IMR-90 (cell line): ENCODE results near the gene PLA2G4A. TPM values are rescaled to one million over a fixed set of nuclear protein-coding genes. Genes with fewer than 3 reads are reported as not detected.

Experiments used
- ATAC-seq: fragments of 200-7000 bp; cut with Tn5 transposase; 2 replicates; pipeline ENCODE4 v1.9.1; 2020; ENCODE audit warnings: low read depth, mild to moderate bottlenecking, moderate library complexity
- BruUV-seq: library from RNA; stranded (reverse); fragments of 400-500 nt; replicated peaks from 2 replicates; lab custom pipeline; 2021; lab: Mats Ljungman, UMichigan
- CTCF ChIA-PET: fragments of 300-600 bp; formaldehyde crosslinking; extraction: SDS; loops from one replicate; lab custom pipeline; 2021; ENCODE audit warnings: antibody characterized with exemption; lab: Yijun Ruan, JAX
- POLR2A ChIA-PET: fragments of 300-600 bp; sonication (Branson Sonifier 250); formaldehyde crosslinking; loops from one replicate; lab custom pipeline; 2022; ENCODE audit warnings: antibody characterized with exemption; ENCODE audit not compliant: unreplicated experiment; lab: Charles Lee
- DNase-seq: peaks from one replicate; pipeline ENCODE4 v3.0.0; 2013
- H2AFZ ChIP-seq: replicated peaks from 2 replicates; pipeline ENCODE3; 2013; ENCODE audit warnings: low read length, mild to moderate bottlenecking; ENCODE audit not compliant: poor library complexity
- H2AK5ac ChIP-seq: 2 replicates; pipeline ENCODE4 v1.6.1; 2013; ENCODE audit warnings: low read depth, low read length, inconsistent platforms
- H2AK9ac ChIP-seq: replicated peaks from 2 replicates; pipeline ENCODE3; 2013; ENCODE audit warnings: mild to moderate bottlenecking, low read depth, low read length, moderate library complexity; ENCODE audit not compliant: poor library complexity
- H2BK120ac ChIP-seq: 2 replicates; pipeline ENCODE4 v1.6.1; 2013; ENCODE audit warnings: low read depth, low read length, inconsistent platforms
- H2BK15ac ChIP-seq: 3 replicates; pipeline ENCODE4 v1.6.1; 2013; ENCODE audit warnings: low read depth, low read length, inconsistent platforms
- H2BK20ac ChIP-seq: 2 replicates; pipeline ENCODE4 v1.6.1; 2013; ENCODE audit warnings: low read depth, mild to moderate bottlenecking, inconsistent platforms, low read length, moderate library complexity
- H2BK5ac ChIP-seq: 2 replicates; pipeline ENCODE4 v1.6.1; 2013; ENCODE audit warnings: mild to moderate bottlenecking, low read depth, low read length, inconsistent platforms; ENCODE audit not compliant: poor library complexity, severe bottlenecking
- H3K14ac ChIP-seq: replicated peaks from 2 replicates; pipeline ENCODE4 v1.6.1; 2013; ENCODE audit warnings: low read depth, low read length, inconsistent platforms
- H3K18ac ChIP-seq: 2 replicates; pipeline ENCODE4 v1.6.1; 2013; ENCODE audit warnings: low read depth, low read length, control low read depth
- H3K23ac ChIP-seq: 2 replicates; pipeline ENCODE4 v1.6.1; 2013; ENCODE audit warnings: low read depth, low read length, inconsistent platforms
- H3K27ac ChIP-seq: 2 replicates; pipeline ENCODE4 v1.5.1; 2013; ENCODE audit warnings: mild to moderate bottlenecking, control low read depth, low read length; ENCODE audit not compliant: insufficient read depth
- H3K27me3 ChIP-seq: 2 replicates; pipeline ENCODE4 v1.6.1; 2013; ENCODE audit warnings: low read length; ENCODE audit not compliant: control insufficient read depth, insufficient read depth
- H3K36me3 ChIP-seq: 2 replicates; pipeline ENCODE4 v1.6.1; 2013; ENCODE audit warnings: low read length, mixed read lengths; ENCODE audit not compliant: control insufficient read depth, insufficient read depth
- H3K4ac ChIP-seq: 2 replicates; pipeline ENCODE4 v1.6.1; 2013; ENCODE audit warnings: low read depth, low read length, inconsistent platforms
- H3K4me1 ChIP-seq: 2 replicates; pipeline ENCODE4 v1.6.1; 2013; ENCODE audit warnings: low read length, mixed read lengths; ENCODE audit not compliant: control insufficient read depth, insufficient read depth
- H3K4me2 ChIP-seq: 2 replicates; pipeline ENCODE4 v1.6.1; 2013; ENCODE audit warnings: low read depth, mild to moderate bottlenecking, control low read depth, low read length, moderate library complexity
- H3K4me3 ChIP-seq: 2 replicates; pipeline ENCODE4 v1.5.1; 2013; ENCODE audit warnings: low read depth, mild to moderate bottlenecking, control low read depth, low read length, moderate library complexity; ENCODE audit not compliant: insufficient read depth
- H3K56ac ChIP-seq: 2 replicates; pipeline ENCODE4 v1.6.1; 2013; ENCODE audit warnings: low read length, inconsistent platforms; ENCODE audit not compliant: insufficient read depth; ENCODE audit errors: extremely low read depth
- H3K79me1 ChIP-seq, 2 experiments: 2 replicates each; pipeline ENCODE4 v1.6.1; 2013; ENCODE audit warnings: low read length in 2 of 2, inconsistent platforms in 1 of 2, low read depth in 1 of 2
- H3K9ac ChIP-seq: 2 replicates; pipeline ENCODE4 v1.6.1; 2013; ENCODE audit warnings: low read depth, low read length, control low read depth
- H3K9me1 ChIP-seq: 2 replicates; pipeline ENCODE4 v1.6.1; 2013; ENCODE audit warnings: low read length, inconsistent platforms; ENCODE audit not compliant: insufficient read depth
- H3K9me3 ChIP-seq: 2 replicates; pipeline ENCODE4 v1.6.1; 2013; ENCODE audit warnings: low read length; ENCODE audit not compliant: control insufficient read depth, insufficient read depth
- H4K20me1 ChIP-seq: 2 replicates; pipeline ENCODE4 v1.6.1; 2013; ENCODE audit warnings: low read length, inconsistent platforms; ENCODE audit not compliant: insufficient read depth
- H4K5ac ChIP-seq: 2 replicates; pipeline ENCODE4 v1.6.1; 2013; ENCODE audit warnings: mild to moderate bottlenecking, low read depth, low read length, control low read depth
- H4K8ac ChIP-seq, 2 experiments: 2 replicates each; pipeline ENCODE4 v1.6.1; 2013; ENCODE audit warnings: low read depth in 2 of 2, low read length in 2 of 2, control low read depth in 1 of 2, inconsistent platforms in 1 of 2
- H4K91ac ChIP-seq: 2 replicates; pipeline ENCODE4 v1.6.1; 2013; ENCODE audit warnings: low read depth, low read length, inconsistent platforms; ENCODE audit not compliant: insufficient read depth
- BHLHE40 ChIP-seq: fragments of 150-350 bp; IDR thresholded peaks from 2 replicates; pipeline ENCODE4 v1.6.1; 2016; ENCODE audit warnings: mild to moderate bottlenecking, low read depth, low read length
- CEBPB ChIP-seq: IDR thresholded peaks from 2 replicates; pipeline ENCODE4 v1.6.1; 2012; ENCODE audit warnings: low read depth, low read length, improper control_type of control experiment
- CHD1 ChIP-seq: IDR thresholded peaks from 2 replicates; pipeline ENCODE4 v1.6.1; 2012; ENCODE audit warnings: low read depth, low read length, improper control_type of control experiment
- CTCF ChIP-seq: conservative IDR thresholded peaks from 2 replicates; pipeline ENCODE4 v1.5.1; 2012; ENCODE audit warnings: mild to moderate bottlenecking, low read depth, low read length, improper control_type of control experiment
- ELK1 ChIP-seq: fragments of 150-350 bp; IDR thresholded peaks from 2 replicates; pipeline ENCODE4 v1.6.1; 2016; ENCODE audit warnings: low read depth, mild to moderate bottlenecking, low read length, moderate library complexity, borderline replicate concordance
- FOS ChIP-seq: fragments of 150-350 bp; IDR thresholded peaks from 2 replicates; pipeline ENCODE4 v1.6.1; 2016; ENCODE audit warnings: low read depth, low read length
- MAFK ChIP-seq: IDR thresholded peaks from 2 replicates; pipeline ENCODE4 v1.6.1; 2012; ENCODE audit warnings: low read depth, low read length, improper control_type of control experiment
- MAZ ChIP-seq: IDR thresholded peaks from 2 replicates; pipeline ENCODE4 v1.6.1; 2012; ENCODE audit warnings: low read depth, mild to moderate bottlenecking, low read length, improper control_type of control experiment, moderate library complexity, borderline replicate concordance
- MXI1 ChIP-seq: IDR thresholded peaks from 2 replicates; pipeline ENCODE4 v1.6.1; 2012; ENCODE audit warnings: low read depth, mild to moderate bottlenecking, low read length, moderate library complexity, borderline replicate concordance
- NFE2L2 ChIP-seq: fragments of 150-350 bp; IDR thresholded peaks from 2 replicates; pipeline ENCODE4 v1.6.1; 2016; ENCODE audit warnings: low read depth, mild to moderate bottlenecking, low read length
- POLR2A ChIP-seq: IDR thresholded peaks from 2 replicates; pipeline ENCODE4 v1.6.1; 2012; ENCODE audit warnings: mild to moderate bottlenecking, low read depth, low read length
- RAD21 ChIP-seq: IDR thresholded peaks from 2 replicates; pipeline ENCODE4 v1.6.1; 2012; ENCODE audit warnings: low read length, improper control_type of control experiment
- RCOR1 ChIP-seq: IDR thresholded peaks from 2 replicates; pipeline ENCODE4 v1.6.1; 2012; ENCODE audit warnings: mild to moderate bottlenecking, low read length, improper control_type of control experiment; ENCODE audit not compliant: insufficient replicate concordance
- RFX5 ChIP-seq: IDR thresholded peaks from 2 replicates; pipeline ENCODE4 v1.8.0; 2012; ENCODE audit warnings: low read depth, mild to moderate bottlenecking, low read length, moderate library complexity
- SMC3 ChIP-seq: fragments of 150-350 bp; IDR thresholded peaks from 2 replicates; pipeline ENCODE4 v1.6.1; 2016; ENCODE audit warnings: low read depth, mild to moderate bottlenecking, antibody characterized with exemption, low read length, moderate library complexity
- USF2 ChIP-seq: fragments of 150-350 bp; IDR thresholded peaks from 2 replicates; pipeline ENCODE4 v1.6.1; 2017; ENCODE audit warnings: mild to moderate bottlenecking, antibody characterized with exemption, low read length, low read depth
- WGBS, 2 experiments: methylation state at CpG; one replicate each; pipeline versions ENCODE4 v1.1.5 to v1.1.7; 2013; ENCODE audit warnings: missing lambda C conversion rate in 2 of 2; ENCODE audit not compliant: insufficient read length in 1 of 2; ENCODE audit errors: extremely low coverage in 2 of 2; 5-methylcytosine and 5-hydroxymethylcytosine counted together
- dilution Hi-C: fragments of 300-500 bp; cut with HindIII; formaldehyde crosslinking; loops from one replicate; pipeline ENCODE4 v1.14.3; 2018; ENCODE audit warnings: low sequenced_read_pairs; ENCODE audit not compliant: unreplicated experiment
- in situ Hi-C: fragments of 300-500 bp; cut with MboI; formaldehyde crosslinking; loops from 3 replicates; pipeline ENCODE4 v1.14.3; 2019; ENCODE audit warnings: low sequenced_read_pairs, inconsistent platforms, mixed read lengths
- intact Hi-C: fragments of 100-400 bp; cut with micrococcal nuclease; formaldehyde crosslinking; loops from 2 replicates; pipeline ENCODE4 v1.10.0; 2022
- polyA plus RNA-seq, 3 experiments: library from polyadenylated mRNA; depleted of rRNA; stranded (reverse); fragments of >200 nt; gene quantifications; 2 replicates each; pipeline ENCODE4 v1.2.3, GENCODE V29; 2012; ENCODE audit warnings: low replicate concordance in 1 of 3
- total RNA-seq: library from RNA; depleted of rRNA; stranded (reverse); fragments of >200 nt; gene quantifications from 2 replicates; pipeline ENCODE4 v1.2.3, GENCODE V29; 2012

Gene PLA2G4A
- total and polyA plus RNA-seq, 2 of the 4 experiments (the other 2 are of a cell fraction), result 1.6 to 3.8 TPM

- no peak overlapping the region for H2BK20ac ChIP-seq
- ATAC-seq (no peak), DNase-seq (no peak)
- H3K4me3 ChIP-seq, result no peak overlapping the region
- no peaks in the 10 kb centered on the region for H4K20me1 ChIP-seq
- H3K18ac ChIP-seq, result no peak overlapping the region
- no peaks in the 10 kb centered on the region for H3K27me3 ChIP-seq
- H3K14ac ChIP-seq, result no peak overlapping the region
- no peak overlapping the region for H2AFZ ChIP-seq
- dilution Hi-C loops, result no loop called here
- H2BK120ac ChIP-seq, result no peak overlapping the region
- H3K23ac ChIP-seq, result no peak overlapping the region
- H3K9me1 ChIP-seq, result no peaks in the 10 kb centered on the region
- no peaks in the 10 kb centered on the region for H3K36me3 ChIP-seq
- WGBS, 2 experiments, result 71% methylated on average over 2 of the region's 5 CpGs; no CpG with 5 or more reads in 1 of the 2 experiments
- BruUV-seq, result no TSS peak
- ChIA-PET CTCF (interaction anchor here (0.6 kb wide), 1 partner anchor 34 kb away, joined by 3 read pairs; no protein-coding TSS in a partner anchor), POLR2A (no interaction called here)
- TF ChIP-seq RFX5 (no peak), MAZ (no peak), SMC3 (no peak), CTCF (no peak), POLR2A (no peak), BHLHE40 (no peak), MXI1 (no peak), USF2 (no peak), MAFK (no peak), CHD1 (no peak), ELK1 (no peak), RCOR1 (no peak), FOS (no peak), NFE2L2 (no peak), CEBPB (no peak), RAD21 (no peak)
- H3K4ac ChIP-seq, result no peak overlapping the region
- H2BK5ac ChIP-seq, result no peak overlapping the region
- in situ Hi-C loops, result no loop called here
- no peak overlapping the region for H3K4me2 ChIP-seq
- no peak overlapping the region for H3K56ac ChIP-seq
- H3K79me1 ChIP-seq, result no peaks in the 10 kb centered on the region
- H2AK9ac ChIP-seq, result no peak overlapping the region
- H3K27ac ChIP-seq, result no peak overlapping the region
- no peak overlapping the region for H3K9ac ChIP-seq
- H2BK15ac ChIP-seq, result no peak overlapping the region
- no peak overlapping the region for H2AK5ac ChIP-seq
- H4K8ac ChIP-seq, result no peak overlapping the region
- H3K9me3 ChIP-seq, result no peaks in the 10 kb centered on the region
- intact Hi-C loops, result no loop called here
- H4K5ac ChIP-seq, result no peak overlapping the region
- no peaks in the 10 kb centered on the region for H3K4me1 ChIP-seq
- H4K91ac ChIP-seq, result no peak overlapping the region
Observed at GRCh38 chr1:186849271-186849671, 20.5 kb downstream of the PLA2G4A start.
